Nephron (organoid): ENCODE data around the gene TBCK.

Experiments used
- H3K27ac Mint-ChIP-seq, 3 experiments: 2 replicates each; pipeline ENCODE4 v1.8.0; 2020; ENCODE audit warnings: mixed read lengths in 3 of 3, mild to moderate bottlenecking in 2 of 3, moderate library complexity in 1 of 3
- H3K27me3 Mint-ChIP-seq: 2 replicates; pipeline ENCODE4 v1.8.0; 2021; ENCODE audit warnings: low read depth, mild to moderate bottlenecking, moderate library complexity, mixed read lengths
- H3K36me3 Mint-ChIP-seq: 2 replicates; pipeline ENCODE4 v1.8.0; 2020; ENCODE audit warnings: low read depth, mixed read lengths
- H3K4me1 Mint-ChIP-seq: 2 replicates; pipeline ENCODE4 v1.8.0; 2020; ENCODE audit warnings: mixed read lengths
- H3K4me3 Mint-ChIP-seq, 3 experiments: 2 replicates each; pipeline ENCODE4 v1.8.0; 2020; ENCODE audit warnings: mild to moderate bottlenecking in 3 of 3, mixed read lengths in 3 of 3, moderate library complexity in 2 of 3
- H3K9me3 Mint-ChIP-seq: 2 replicates; pipeline ENCODE4 v1.8.0; 2020; ENCODE audit warnings: mixed read lengths
- CTCF ChIP-seq, 3 experiments: fragments of 200-600 bp; sonication (generic); IDR thresholded peaks; one replicate each; pipeline ENCODE4 v1.5.0; 2021; ENCODE audit warnings: antibody characterized with exemption in 3 of 3; ENCODE audit not compliant: unreplicated experiment in 3 of 3

TBCK gene

GRCh38 chr4:106355193-106355592 is 39.2 kb upstream of the TBCK start:
- H3K27me3 Mint-ChIP-seq = no peaks in the 10 kb centered on the region
- no peak overlapping the region for H3K4me3 Mint-ChIP-seq
- no peak for TF ChIP-seq CTCF (IDR thresholded peaks at IDR 0.05; ENCODE audit: unreplicated experiment in 3 of 3)
- no peak overlapping the region for H3K27ac Mint-ChIP-seq
- no peaks in the 10 kb centered on the region for H3K4me1 Mint-ChIP-seq
- H3K36me3 Mint-ChIP-seq = peaks cover 4% of the 10 kb centered on the region
- H3K9me3 Mint-ChIP-seq = no peaks in the 10 kb centered on the region

GRCh38 chr4:106353786-106354185 is 37.8 kb upstream of the TBCK start:
- no peaks in the 10 kb centered on the region for H3K27me3 Mint-ChIP-seq
- TF ChIP-seq CTCF (IDR thresholded peaks at IDR 0.05; ENCODE audit: unreplicated experiment in 3 of 3) = no peak
- H3K9me3 Mint-ChIP-seq = no peaks in the 10 kb centered on the region
- no peak overlapping the region for H3K4me3 Mint-ChIP-seq
- no peaks in the 10 kb centered on the region for H3K4me1 Mint-ChIP-seq
- H3K36me3 Mint-ChIP-seq = peaks cover 8% of the 10 kb centered on the region
- no peak overlapping the region for H3K27ac Mint-ChIP-seq

GRCh38 chr4:106351016-106351415 is 35.0 kb upstream of the TBCK start:
- no peaks in the 10 kb centered on the region for H3K4me1 Mint-ChIP-seq
- peaks cover 17% of the 10 kb centered on the region for H3K36me3 Mint-ChIP-seq
- H3K27me3 Mint-ChIP-seq = no peaks in the 10 kb centered on the region
- H3K27ac Mint-ChIP-seq = no peak overlapping the region
- H3K9me3 Mint-ChIP-seq = no peaks in the 10 kb centered on the region
- no peak overlapping the region for H3K4me3 Mint-ChIP-seq
- TF ChIP-seq CTCF (IDR thresholded peaks at IDR 0.05; ENCODE audit: unreplicated experiment in 3 of 3) = no peak

- no peak overlapping the region for H3K4me3 Mint-ChIP-seq
- no peaks in the 10 kb centered on the region for H3K27me3 Mint-ChIP-seq
- no peak for TF ChIP-seq CTCF (IDR thresholded peaks at IDR 0.05; ENCODE audit: unreplicated experiment in 3 of 3)
- H3K4me1 Mint-ChIP-seq = peaks cover 9% of the 10 kb centered on the region
- peaks cover 38% of the 10 kb centered on the region for H3K36me3 Mint-ChIP-seq
- no peaks in the 10 kb centered on the region for H3K9me3 Mint-ChIP-seq
- H3K27ac Mint-ChIP-seq = no peak overlapping the region
These were observed 31.2 kb upstream of the TBCK start for GRCh38 chr4:106347167-106347566.

GRCh38 chr4:106344647-106344970 is 28.6 kb upstream of the TBCK start:
- H3K4me1 Mint-ChIP-seq = peaks cover 9% of the 10 kb centered on the region
- no peaks in the 10 kb centered on the region for H3K27me3 Mint-ChIP-seq
- H3K9me3 Mint-ChIP-seq = peaks cover 17% of the 10 kb centered on the region
- H3K36me3 Mint-ChIP-seq = peaks cover 58% of the 10 kb centered on the region
- no peak for TF ChIP-seq CTCF (IDR thresholded peaks at IDR 0.05; ENCODE audit: unreplicated experiment in 3 of 3)
- no peak overlapping the region for H3K4me3 Mint-ChIP-seq
- peak overlapping the region in 1 of 3 experiments; percentile 65 for H3K27ac Mint-ChIP-seq

- Mint-ChIP-seq H3K9me3 (peaks cover 22% of the 10 kb centered on the region), H3K4me3 (no peak overlapping the region), H3K4me1 (peaks cover 9% of the 10 kb centered on the region), H3K36me3 (peaks cover 61% of the 10 kb centered on the region), H3K27ac (peak overlapping the region in 1 of 3 experiments; percentile 65), H3K27me3 (no peaks in the 10 kb centered on the region)
- no peak for TF ChIP-seq CTCF (IDR thresholded peaks at IDR 0.05; ENCODE audit: unreplicated experiment in 3 of 3)
These were observed 28.0 kb upstream of the TBCK start for GRCh38 chr4:106343865-106344646.
